Gastrocnemius medialis (tissue), 4 donors: ENCODE data around the gene ABHD17B.

Experiments used
- CTCF ChIP-seq, 5 experiments: fragments of 450-650 bp in 3 of 5; fragments of 200-600 bp in 2 of 5; sonication (generic) in 2 of 5; IDR thresholded peaks in 4 of 5; conservative IDR thresholded peaks in 1 of 5; 1 replicate in 4 of 5; 2 replicates in 1 of 5; pipeline ENCODE4 v1.5.1; 2016 to 2019; ENCODE audit warnings: antibody characterized with exemption in 5 of 5, mild to moderate bottlenecking in 3 of 5, moderate library complexity in 3 of 5
- POLR2A ChIP-seq, 2 donors: fragments of 450-650 bp; IDR thresholded peaks; one replicate each; pipeline ENCODE4 v1.6.1; 2017; ENCODE audit warnings: antibody characterized with exemption in 2 of 2, mild to moderate bottlenecking in 2 of 2, moderate library complexity in 2 of 2

GRCh38 chr9:71863631-71864030, 47.4 kb downstream of the ABHD17B start:
- TF ChIP-seq CTCF (IDR thresholded peaks at IDR 0.05 in 4 of 5, conservative IDR thresholded peaks at IDR 0.05 in 1 of 5): no peak
- TF ChIP-seq POLR2A (IDR thresholded peaks at IDR 0.05): no peak
